SK-N-SH (cell line): ENCODE results near the gene POT1. TPM values are rescaled to one million over a fixed set of nuclear protein-coding genes. Genes with fewer than 3 reads are reported as not detected.

Experiments used
- CTCF ChIA-PET: fragments of 300-600, 350-600 bp; formaldehyde crosslinking; extraction: SDS; loops from one replicate; lab custom pipeline; 2021; lab: Yijun Ruan, JAX
- POLR2A ChIA-PET: fragments of 350-600 bp; sonication (Branson Sonifier 250); formaldehyde crosslinking; extraction: SDS; loops from one replicate; lab custom pipeline; 2020; ENCODE audit warnings: antibody characterized with exemption, inconsistent platforms; lab: Yijun Ruan, JAX
- DNase-seq: peaks from one replicate; pipeline ENCODE4 v3.0.0; 2012
- H2AFZ ChIP-seq: fragments of 200-600 bp; sonication (generic); 2 replicates; pipeline ENCODE4 v1.8.1; 2016; ENCODE audit warnings: antibody characterized with exemption, mild to moderate bottlenecking, low read depth
- H3F3A ChIP-seq: fragments of 200-600 bp; sonication (generic); replicated peaks from 2 replicates; pipeline ENCODE3; 2016; ENCODE audit warnings: antibody characterized with exemption, mild to moderate bottlenecking; ENCODE audit not compliant: insufficient read depth
- H3K27ac ChIP-seq, 2 experiments: fragments of 200-500 bp in 1 of 2; fragments of 200-600 bp in 1 of 2; sonication (Bioruptor generic) in 1 of 2; sonication (generic), shearing (Covaris generic) in 1 of 2; 2 replicates each; pipeline versions ENCODE4 v1.5.1 to v1.6.1; 2014 to 2016; ENCODE audit warnings: low read depth in 2 of 2, inconsistent platforms in 1 of 2, low read length in 1 of 2, mild to moderate bottlenecking in 1 of 2, mixed read lengths in 1 of 2
- H3K27me3 ChIP-seq: fragments of 200-600 bp; sonication (generic), shearing (Covaris generic); 2 replicates; pipeline ENCODE4 v1.6.1; 2016; ENCODE audit warnings: mixed run types; ENCODE audit not compliant: insufficient read depth
- H3K36me3 ChIP-seq, 2 experiments: fragments of 200-500 bp in 1 of 2; fragments of 200-600 bp in 1 of 2; sonication (Bioruptor generic) in 1 of 2; sonication (generic) in 1 of 2; replicated peaks in 1 of 2; 2 replicates each; pipeline versions ENCODE3 to v1.5.1; 2014 to 2016; ENCODE audit warnings: low read length in 1 of 2, mild to moderate bottlenecking in 1 of 2; ENCODE audit not compliant: insufficient read depth in 2 of 2, control insufficient read depth in 1 of 2
- H3K4me1 ChIP-seq, 2 experiments: fragments of 200-500 bp in 1 of 2; fragments of 200-600 bp in 1 of 2; sonication (Bioruptor generic) in 1 of 2; sonication (generic), shearing (Covaris generic) in 1 of 2; 2 replicates each; pipeline versions ENCODE4 v1.5.1 to v1.6.1; 2014 to 2016; ENCODE audit warnings: low read depth in 1 of 2, low read length in 1 of 2, mixed run types in 1 of 2; ENCODE audit not compliant: insufficient read depth in 2 of 2, control insufficient read depth in 1 of 2
- H3K4me2 ChIP-seq: fragments of 200-600 bp; sonication (generic), shearing (Covaris generic); 2 replicates; pipeline ENCODE4 v1.6.1; 2017; ENCODE audit warnings: mixed run types
- H3K4me3 ChIP-seq, 2 experiments: fragments of 200-500 bp in 1 of 2; fragments of 200-600 bp in 1 of 2; sonication (Bioruptor generic) in 1 of 2; sonication (generic), shearing (Covaris generic) in 1 of 2; 2 replicates each; pipeline versions ENCODE4 v1.5.1 to v1.8.1; 2014 to 2016; ENCODE audit warnings: low read depth in 2 of 2, inconsistent platforms in 1 of 2, low read length in 1 of 2, mild to moderate bottlenecking in 1 of 2, mixed read lengths in 1 of 2, moderate library complexity in 1 of 2
- H3K79me2 ChIP-seq: fragments of 200-600 bp; sonication (generic); 2 replicates; pipeline ENCODE4 v1.8.1; 2017; ENCODE audit warnings: mild to moderate bottlenecking; ENCODE audit not compliant: insufficient read depth
- H3K9ac ChIP-seq: fragments of 200-600 bp; sonication (generic); 2 replicates; pipeline ENCODE4 v1.6.1; 2017; ENCODE audit warnings: mixed run types
- H3K9me2 ChIP-seq: fragments of 200-600 bp; sonication (generic); 2 replicates; pipeline ENCODE4 v1.6.1; 2017; ENCODE audit warnings: mixed run types
- H3K9me3 ChIP-seq: fragments of 200-600 bp; sonication (generic); 2 replicates; pipeline ENCODE4 v1.6.1; 2017; ENCODE audit warnings: mixed run types, mild to moderate bottlenecking, moderate library complexity
- H4K20me1 ChIP-seq: fragments of 200-600 bp; sonication (generic); 2 replicates; pipeline ENCODE4 v1.6.1; 2017; ENCODE audit warnings: mild to moderate bottlenecking, mixed run types; ENCODE audit not compliant: insufficient read depth
- CHD2 ChIP-seq: fragments of 150-350 bp; IDR thresholded peaks from 2 replicates; pipeline ENCODE4 v1.6.1; 2018; ENCODE audit warnings: low read length; ENCODE audit not compliant: partially characterized antibody
- ELF1 ChIP-seq: IDR thresholded peaks from 2 replicates; pipeline ENCODE4 v1.4.0; 2012
- EP300 ChIP-seq, 2 experiments: IDR thresholded peaks; 2 replicates each; pipeline versions ENCODE4 v1.4.0 to v1.6.1; 2012; ENCODE audit warnings: borderline replicate concordance in 1 of 2, low read depth in 1 of 2, low read length in 1 of 2
- FOXJ3 ChIP-seq: sonication (generic); formaldehyde crosslinking; IDR thresholded peaks from 2 replicates; pipeline ENCODE4 v1.5.1; 2020; ENCODE audit warnings: mild to moderate bottlenecking, missing genetic modification reagents
- JUND ChIP-seq: IDR thresholded peaks from 2 replicates; pipeline ENCODE4 v1.4.0; 2012
- PBX3 ChIP-seq: IDR thresholded peaks from 2 replicates; pipeline ENCODE4; 2012
- POLR2AphosphoS5 ChIP-seq: IDR thresholded peaks from 2 replicates; pipeline ENCODE4 v1.6.1; 2012; ENCODE audit warnings: low read depth, low read length
- RAD21 ChIP-seq: IDR thresholded peaks from 2 replicates; pipeline ENCODE4 v1.6.1; 2012; ENCODE audit warnings: mild to moderate bottlenecking, low read length
- RCOR1 ChIP-seq: fragments of 150-350 bp; IDR thresholded peaks from 2 replicates; pipeline ENCODE4 v1.6.1; 2017; ENCODE audit warnings: antibody characterized with exemption, low read length
- SIN3A ChIP-seq: IDR thresholded peaks from 2 replicates; pipeline ENCODE4 v1.6.1; 2012; ENCODE audit warnings: low read depth, mild to moderate bottlenecking, low read length, moderate library complexity, borderline replicate concordance
- SMC3 ChIP-seq: IDR thresholded peaks from 2 replicates; pipeline ENCODE4 v1.6.1; 2012; ENCODE audit warnings: low read depth, low read length, improper control_type of control experiment
- TAF1 ChIP-seq: IDR thresholded peaks from 2 replicates; pipeline ENCODE4 v1.6.1; 2012; ENCODE audit warnings: low read depth, mild to moderate bottlenecking, low read length, moderate library complexity, borderline replicate concordance
- TCF12 ChIP-seq: IDR thresholded peaks from 2 replicates; pipeline ENCODE4 v1.4.0; 2012
- ZBTB33 ChIP-seq: IDR thresholded peaks from 2 replicates; pipeline ENCODE4 v1.4.0; 2012; ENCODE audit warnings: low read depth, borderline replicate concordance
- WGBS: methylation state at CpG from one replicate; pipeline ENCODE4 v1.1.6; 2017; ENCODE audit warnings: low lambda C conversion rate; 5-methylcytosine and 5-hydroxymethylcytosine counted together
- polyA plus RNA-seq, 3 experiments: library from polyadenylated mRNA; depleted of rRNA; stranded (reverse); fragments of >200 nt; gene quantifications; 2 replicates each; pipeline ENCODE4 v1.2.3, GENCODE V29; 2012
- TF ChIP-seq, protein P1 (sequence below): fragments of 200-600 bp; sonication (generic); IDR thresholded peaks from 2 replicates; pipeline ENCODE4 v1.6.1; 2017; ENCODE audit warnings: antibody characterized with exemption, mild to moderate bottlenecking, moderate library complexity
- TF ChIP-seq, protein P2 (sequence below): fragments of 150-350 bp; IDR thresholded peaks from 2 replicates; pipeline ENCODE4 v1.6.1; 2017; ENCODE audit warnings: antibody characterized with exemption, low read length, low read depth, borderline replicate concordance
- TF ChIP-seq, protein P3 (sequence below): IDR thresholded peaks from 2 replicates; pipeline ENCODE4 v1.4.0; 2012; ENCODE audit warnings: low read depth, borderline replicate concordance

POT1 gene
- polyA plus RNA-seq, 1 of the 3 experiments (the other 2 are of a cell fraction), result 18.1 TPM

- Histone ChIP-seq H3K4me2 (no peak overlapping the region), H2AFZ (no peak overlapping the region), H3K4me3 (no peak overlapping the region), H3K27me3 (no peaks in the 10 kb centered on the region), H4K20me1 (no peaks in the 10 kb centered on the region), H3K9me3 (no peaks in the 10 kb centered on the region), H3K9me2 (no peaks in the 10 kb centered on the region), H3K9ac (no peak overlapping the region), H3K4me1 (peaks cover 0 to 5% of the 10 kb centered on the region in 2 experiments; a peak in 1 of 4 replicates), H3K27ac (no peak overlapping the region), H3F3A (no peaks in the 10 kb centered on the region), H3K36me3 (no peaks in the 10 kb centered on the region), H3K79me2 (no peaks in the 10 kb centered on the region)
- 64% methylated on average over 6 of the region's 6 CpGs for WGBS
- TF ChIP-seq TAF1 (no peak), TCF12 (no peak), RAD21 (no peak), FOXJ3 (CRISPR knock-in tag) (no peak), PBX3 (no peak)
- POLR2A ChIA-PET, result no interaction called here
- no peak for DNase-seq
- CTCF ChIA-PET, result interaction anchor here (0.7 to 8.5 kb wide), 34 partner anchors 9 to 1150 kb away, joined by 3 to 102 read pairs (median 6); partner anchors contain the start of gene GPR37
Observed at GRCh38 chr7:124785994-124786393, 143.6 kb downstream of the POT1 start.

- Histone ChIP-seq H3K79me2 (no peaks in the 10 kb centered on the region), H3K4me3 (no peak overlapping the region; a peak in 1 of 4 replicates), H3K4me1 (no peaks in the 10 kb centered on the region), H2AFZ (no peak overlapping the region), H3K27me3 (no peaks in the 10 kb centered on the region), H3K4me2 (no peak overlapping the region), H3K9ac (no peak overlapping the region), H3K36me3 (no peaks in the 10 kb centered on the region), H4K20me1 (no peaks in the 10 kb centered on the region), H3K9me2 (no peaks in the 10 kb centered on the region), H3F3A (no peaks in the 10 kb centered on the region), H3K9me3 (no peaks in the 10 kb centered on the region), H3K27ac (no peak overlapping the region)
- DNase-seq, result peak; percentile 76
- CTCF ChIA-PET, result interaction anchor here (0.7 to 8.5 kb wide), 76 partner anchors 8 to 1149 kb away, joined by 3 to 102 read pairs (median 4); partner anchors contain the start of genes GPR37 and TMEM229A
- POLR2A ChIA-PET, result no interaction called here
- WGBS, result 44% methylated on average over 9 of the region's 9 CpGs
- TF ChIP-seq POLR2AphosphoS5, result no peak
- no peak for TF ChIP-seq JUND
- no peak; a peak in 1 of 4 replicates for TF ChIP-seq EP300 (IDR thresholded peaks at IDR 0.05; ENCODE audit: borderline replicate concordance in 1 of 2, low read depth in 1 of 2, low read length in 1 of 2)
- TF ChIP-seq, protein P1, sequence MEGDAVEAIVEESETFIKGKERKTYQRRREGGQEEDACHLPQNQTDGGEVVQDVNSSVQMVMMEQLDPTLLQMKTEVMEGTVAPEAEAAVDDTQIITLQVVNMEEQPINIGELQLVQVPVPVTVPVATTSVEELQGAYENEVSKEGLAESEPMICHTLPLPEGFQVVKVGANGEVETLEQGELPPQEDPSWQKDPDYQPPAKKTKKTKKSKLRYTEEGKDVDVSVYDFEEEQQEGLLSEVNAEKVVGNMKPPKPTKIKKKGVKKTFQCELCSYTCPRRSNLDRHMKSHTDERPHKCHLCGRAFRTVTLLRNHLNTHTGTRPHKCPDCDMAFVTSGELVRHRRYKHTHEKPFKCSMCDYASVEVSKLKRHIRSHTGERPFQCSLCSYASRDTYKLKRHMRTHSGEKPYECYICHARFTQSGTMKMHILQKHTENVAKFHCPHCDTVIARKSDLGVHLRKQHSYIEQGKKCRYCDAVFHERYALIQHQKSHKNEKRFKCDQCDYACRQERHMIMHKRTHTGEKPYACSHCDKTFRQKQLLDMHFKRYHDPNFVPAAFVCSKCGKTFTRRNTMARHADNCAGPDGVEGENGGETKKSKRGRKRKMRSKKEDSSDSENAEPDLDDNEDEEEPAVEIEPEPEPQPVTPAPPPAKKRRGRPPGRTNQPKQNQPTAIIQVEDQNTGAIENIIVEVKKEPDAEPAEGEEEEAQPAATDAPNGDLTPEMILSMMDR, result peak; percentile 98
- TF ChIP-seq, protein P2, sequence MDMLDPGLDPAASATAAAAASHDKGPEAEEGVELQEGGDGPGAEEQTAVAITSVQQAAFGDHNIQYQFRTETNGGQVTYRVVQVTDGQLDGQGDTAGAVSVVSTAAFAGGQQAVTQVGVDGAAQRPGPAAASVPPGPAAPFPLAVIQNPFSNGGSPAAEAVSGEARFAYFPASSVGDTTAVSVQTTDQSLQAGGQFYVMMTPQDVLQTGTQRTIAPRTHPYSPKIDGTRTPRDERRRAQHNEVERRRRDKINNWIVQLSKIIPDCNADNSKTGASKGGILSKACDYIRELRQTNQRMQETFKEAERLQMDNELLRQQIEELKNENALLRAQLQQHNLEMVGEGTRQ, result peak; percentile 30; the same call in 1 of the 2 replicates
- TF ChIP-seq PBX3, result no peak
- peak; percentile 98 for TF ChIP-seq SMC3
- TF ChIP-seq RCOR1, result peak; percentile 76; the same call in 1 of the 2 replicates
- no peak for TF ChIP-seq ELF1
- no peak for TF ChIP-seq ZBTB33
- TF ChIP-seq CHD2, result peak; percentile 18
- TF ChIP-seq, protein P3, sequence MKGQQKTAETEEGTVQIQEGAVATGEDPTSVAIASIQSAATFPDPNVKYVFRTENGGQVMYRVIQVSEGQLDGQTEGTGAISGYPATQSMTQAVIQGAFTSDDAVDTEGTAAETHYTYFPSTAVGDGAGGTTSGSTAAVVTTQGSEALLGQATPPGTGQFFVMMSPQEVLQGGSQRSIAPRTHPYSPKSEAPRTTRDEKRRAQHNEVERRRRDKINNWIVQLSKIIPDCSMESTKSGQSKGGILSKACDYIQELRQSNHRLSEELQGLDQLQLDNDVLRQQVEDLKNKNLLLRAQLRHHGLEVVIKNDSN, result peak; percentile 48; the same call in 1 of the 2 replicates
- TF ChIP-seq SIN3A, result no peak
- no peak for TF ChIP-seq FOXJ3 (CRISPR knock-in tag)
Observed at GRCh38 chr7:124784879-124785818, 144.5 kb downstream of the POT1 start.
